Gastroesophageal sphincter (tissue), 4 donors: ENCODE measurements around the gene KDM4C. TPM values are rescaled to one million over a fixed set of nuclear protein-coding genes. Genes with fewer than 3 reads are reported as not detected.

Source experiments
- ATAC-seq: fragments of 150-250 bp; one replicate; pipeline ENCODE4 v1.9.1; 2016; ENCODE audit warnings: mild to moderate bottlenecking, moderate library complexity
- H3K27ac ChIP-seq, 4 donors: fragments of 200-600 bp; sonication (generic) in 3 of 4; 1 replicate in 3 of 4; 2 replicates in 1 of 4; pipeline ENCODE4 v1.5.1; 2016 to 2019
- H3K27me3 ChIP-seq: fragments of 200-600 bp; sonication (generic); one replicate; pipeline ENCODE4 v1.5.1; 2019
- H3K36me3 ChIP-seq, 2 donors: fragments of 200-600 bp; sonication (generic); one replicate each; pipeline ENCODE4 v1.5.1; 2019; ENCODE audit warnings: control low read depth in 1 of 2
- H3K4me1 ChIP-seq, 3 donors: fragments of 200-600 bp; sonication (generic); 1 replicate in 2 of 3; 2 replicates in 1 of 3; pipeline ENCODE4 v1.5.1; 2016 to 2019; ENCODE audit warnings: control low read depth in 2 of 3
- H3K4me3 ChIP-seq, 2 donors: fragments of 200-600 bp; sonication (generic); one replicate each; pipeline ENCODE4 v1.5.1; 2019; ENCODE audit warnings: mild to moderate bottlenecking in 1 of 2, moderate library complexity in 1 of 2
- H3K9me3 ChIP-seq, 3 donors: fragments of 200-600 bp; sonication (generic); one replicate each; pipeline ENCODE4 v1.5.1; 2017 to 2019; ENCODE audit warnings: control low read depth in 2 of 3
- CTCF ChIP-seq, 4 experiments: fragments of 200-600 bp in 2 of 4; fragments of 450-650 bp in 2 of 4; sonication (generic) in 1 of 4; IDR thresholded peaks; one replicate each; pipeline ENCODE4 v1.5.1; 2017 to 2019; ENCODE audit warnings: antibody characterized with exemption in 4 of 4, mild to moderate bottlenecking in 2 of 4, moderate library complexity in 2 of 4
- EP300 ChIP-seq: sonication (generic); formaldehyde crosslinking; IDR thresholded peaks from one replicate; pipeline ENCODE4 v1.6.1; 2017; ENCODE audit warnings: antibody characterized with exemption, mild to moderate bottlenecking
- POLR2A ChIP-seq, 2 donors: fragments of 450-650 bp; IDR thresholded peaks; one replicate each; pipeline ENCODE4 v1.6.1; 2017; ENCODE audit warnings: antibody characterized with exemption in 2 of 2, mild to moderate bottlenecking in 2 of 2, moderate library complexity in 1 of 2
- POLR2AphosphoS5 ChIP-seq: sonication (generic); formaldehyde crosslinking; IDR thresholded peaks from one replicate; pipeline ENCODE4 v1.6.1; 2017; ENCODE audit warnings: antibody characterized with exemption
- WGBS, 2 donors: methylation state at CpG; one replicate each; pipeline ENCODE4 v1.1.5; 2018; ENCODE audit warnings: low coverage in 1 of 2; 5-methylcytosine and 5-hydroxymethylcytosine counted together
- total RNA-seq, 4 donors: library from RNA; depleted of rRNA; stranded (reverse); fragments of >200 nt; gene quantifications; one replicate each; pipeline ENCODE4 v1.1.0, GENCODE V29; 2016

The KDM4C gene
- total RNA-seq, 4 donors from 2014 or later, result 17.7 to 65.2 (median 29.5) TPM

DNA sequence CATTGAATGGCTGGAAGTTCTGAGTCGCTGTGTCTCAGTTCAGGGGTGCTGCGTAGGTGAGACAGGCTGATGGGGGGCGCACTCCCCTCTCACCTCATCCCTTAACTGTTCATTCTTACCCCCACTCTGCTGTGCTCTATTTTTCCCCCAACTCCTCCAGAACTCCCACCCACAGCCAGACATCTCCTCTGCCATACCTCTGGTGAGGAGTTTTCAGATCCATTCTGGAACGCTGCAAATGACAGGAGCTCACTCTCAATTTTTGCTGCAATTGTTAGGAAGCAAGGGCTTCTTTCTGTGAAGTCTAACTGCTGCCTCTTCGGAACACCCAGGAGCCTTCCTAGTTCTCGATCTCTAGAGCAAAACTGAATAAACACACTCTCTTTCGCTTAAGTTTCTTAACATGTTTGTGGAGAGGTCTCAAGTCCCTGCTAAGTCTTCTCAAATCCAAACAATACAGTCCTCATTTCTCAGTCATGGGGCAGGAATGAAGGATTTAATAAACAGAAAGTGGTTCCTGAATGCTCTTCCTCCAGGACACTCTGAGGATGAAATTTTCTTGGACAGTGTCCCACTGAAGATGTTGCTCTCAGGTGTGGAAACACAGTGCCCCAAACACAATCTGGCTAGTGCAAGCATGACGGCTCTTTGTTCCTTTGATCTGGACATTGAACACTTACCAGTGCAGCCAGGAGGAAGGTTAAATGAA is 387.7 kb downstream of the KDM4C start:
- no peaks in the 10 kb centered on the region for H3K9me3 ChIP-seq
- ATAC-seq, result no peak
- no peaks in the 10 kb centered on the region for H3K27me3 ChIP-seq
- WGBS, 2 donors, result 61 to 77% methylated on average over 5 to 8 of the region's 8 CpGs
- TF ChIP-seq POLR2A (IDR thresholded peaks at IDR 0.05) (no peak), POLR2AphosphoS5 (no peak), EP300 (no peak), CTCF (IDR thresholded peaks at IDR 0.05) (no peak)
- H3K4me3 ChIP-seq, result no peak overlapping the region
- H3K36me3 ChIP-seq, result peaks cover 0 to 14% of the 10 kb centered on the region in 2 donors
- peak overlapping the region in 1 of 4 donors; percentile 0 for H3K27ac ChIP-seq
- H3K4me1 ChIP-seq, result peaks cover 2 to 39% (median 12%) of the 10 kb centered on the region in 3 donors

DNA sequence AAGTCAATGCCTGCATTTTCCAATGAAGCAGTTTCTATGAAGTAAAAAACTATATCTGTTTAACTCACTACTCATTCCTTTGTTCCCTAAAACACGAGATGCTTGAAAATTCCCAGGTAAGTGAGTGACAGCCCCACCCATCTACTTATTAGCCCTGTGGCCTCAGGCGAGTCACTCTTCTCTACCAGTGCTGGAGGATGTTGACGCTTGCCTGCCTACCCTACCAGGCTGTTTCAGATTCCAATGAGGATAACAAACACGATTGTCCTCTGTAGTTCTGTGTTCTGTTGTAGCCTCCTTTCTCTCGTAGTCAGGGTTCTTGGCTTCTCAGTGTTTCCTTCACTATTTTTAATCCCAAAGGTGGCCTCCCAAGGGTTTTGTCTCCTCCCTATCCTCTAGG is 388.8 kb downstream of the KDM4C start:
- H3K27me3 ChIP-seq, result no peaks in the 10 kb centered on the region
- peaks cover 0 to 14% of the 10 kb centered on the region in 2 donors for H3K36me3 ChIP-seq
- no peak for ATAC-seq
- no peak overlapping the region for H3K4me3 ChIP-seq
- TF ChIP-seq POLR2A (IDR thresholded peaks at IDR 0.05) (no peak), EP300 (no peak), POLR2AphosphoS5 (no peak), CTCF (IDR thresholded peaks at IDR 0.05) (no peak)
- 30 to 41% methylated on average over 4 of the region's 5 CpGs for WGBS, 2 donors
- peaks cover 2 to 39% (median 12%) of the 10 kb centered on the region in 3 donors for H3K4me1 ChIP-seq
- H3K9me3 ChIP-seq, result no peaks in the 10 kb centered on the region
- H3K27ac ChIP-seq, result peak overlapping the region in 1 of 4 donors; percentile 62

DNA sequence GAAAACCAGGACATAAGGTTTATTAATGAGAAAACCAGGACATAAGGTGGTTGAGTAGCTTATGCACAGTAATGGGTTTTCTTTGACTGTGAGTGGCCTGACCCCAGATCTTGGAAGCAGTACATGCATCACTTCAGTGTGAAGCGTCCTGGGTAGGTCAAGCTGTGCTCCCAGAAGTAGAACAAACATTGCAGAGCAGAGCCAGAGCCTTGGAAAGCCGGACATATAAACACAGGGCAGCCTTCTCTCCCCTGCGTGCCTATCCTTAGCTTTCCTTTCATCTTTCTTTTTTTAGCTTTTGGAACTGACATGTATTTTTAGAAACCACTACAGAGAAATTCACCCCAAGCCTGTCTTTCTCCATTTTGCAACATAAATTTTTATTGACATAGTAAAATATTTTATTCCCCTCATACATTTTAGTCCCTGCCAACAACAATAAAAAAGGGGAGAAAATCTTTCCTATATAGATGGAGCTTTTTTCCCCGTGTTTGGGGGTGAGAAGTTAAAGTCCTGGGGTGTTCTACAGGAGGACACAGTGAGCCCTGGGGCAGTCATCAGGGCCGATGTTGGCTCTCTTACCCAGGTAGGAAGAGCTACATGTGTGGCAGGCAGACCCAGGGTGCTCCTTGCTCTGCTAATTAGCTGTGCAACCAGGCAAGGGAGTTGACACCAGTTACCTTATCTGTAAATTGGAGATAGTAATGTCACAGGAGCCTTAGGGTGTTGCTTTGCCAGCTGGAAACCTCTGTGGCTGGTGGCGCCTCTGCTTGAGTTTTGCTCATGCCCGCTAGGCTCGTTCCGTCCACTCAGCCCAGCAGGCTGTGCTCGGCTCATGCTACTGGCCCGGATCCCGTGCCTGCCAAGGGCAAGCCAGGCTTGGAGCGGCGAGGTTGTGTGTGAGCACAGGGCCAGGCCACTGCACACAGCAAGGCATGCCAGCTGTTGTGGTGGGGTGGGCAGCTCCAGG is 389.6 kb downstream of the KDM4C start:
- 30 to 34% methylated on average over 2 to 5 of the region's 14 CpGs for WGBS, 2 donors

DNA sequence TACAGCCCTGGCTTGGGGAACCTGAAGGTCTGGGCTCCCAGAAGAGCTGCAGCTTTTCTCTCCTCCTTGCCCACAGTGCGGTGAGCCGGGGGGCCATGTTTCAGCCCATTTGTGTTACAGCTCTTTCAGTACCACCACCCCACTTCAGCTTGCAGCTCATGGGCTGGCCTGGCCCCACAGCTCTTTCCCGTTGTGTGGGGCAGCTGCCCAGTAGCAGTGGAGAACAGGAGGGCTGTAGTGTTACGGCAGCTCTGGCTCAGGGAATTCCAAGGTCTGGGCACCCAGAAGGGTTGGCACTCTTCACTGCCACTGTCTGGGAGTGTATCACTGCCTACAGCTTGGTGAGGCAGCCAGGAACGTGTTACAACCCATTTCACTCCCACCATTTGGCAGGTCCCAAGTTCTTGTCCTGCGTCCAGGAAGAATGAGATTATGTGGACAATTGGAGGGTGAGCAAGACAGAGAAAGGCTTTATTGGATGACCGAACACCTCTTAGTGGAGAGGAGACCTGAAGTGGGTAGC is 390.5 kb downstream of the KDM4C start:
- H3K27ac ChIP-seq, result no peak overlapping the region
- peaks cover 0 to 14% of the 10 kb centered on the region in 2 donors for H3K36me3 ChIP-seq
- H3K9me3 ChIP-seq, result no peaks in the 10 kb centered on the region
- ATAC-seq, result no peak
- H3K4me3 ChIP-seq, result no peak overlapping the region
- TF ChIP-seq EP300 (no peak), POLR2A (IDR thresholded peaks at IDR 0.05) (no peak), CTCF (IDR thresholded peaks at IDR 0.05) (no peak)
- H3K4me1 ChIP-seq, result peaks cover 2 to 39% (median 12%) of the 10 kb centered on the region in 3 donors
- H3K27me3 ChIP-seq, result no peaks in the 10 kb centered on the region
- 100% methylated on average over 2 of the region's 7 CpGs; no CpG with 5 or more reads in 1 of the 2 donors for WGBS, 2 donors

More for the DNA sequence above, 389.6 kb downstream of the KDM4C start:
- Histone ChIP-seq H3K27me3 (no peaks in the 10 kb centered on the region), H3K4me3 (no peak overlapping the region), H3K9me3 (no peaks in the 10 kb centered on the region), H3K36me3 (peaks cover 0 to 14% of the 10 kb centered on the region in 2 donors), H3K27ac (peak overlapping the region in 2 of 4 donors; percentile 23 to 62), H3K4me1 (peaks cover 2 to 39% (median 12%) of the 10 kb centered on the region in 3 donors)
- ATAC-seq, result peak; percentile 57
- TF ChIP-seq CTCF (IDR thresholded peaks at IDR 0.05) (no peak), POLR2A (IDR thresholded peaks at IDR 0.05) (no peak), EP300 (no peak), POLR2AphosphoS5 (no peak)
